AG04449 (cell line): ENCODE data around the gene ZNF738.
"Not testable (repeated sequence)": the region's sequence is repeated elsewhere in the genome, so short reads cannot be mapped to it uniquely, and the experiment has no call there.

Source experiments
- CTCF ChIA-PET: fragments of 350-600 bp; formaldehyde crosslinking; extraction: SDS; loops from one replicate; lab custom pipeline; 2021; ENCODE audit warnings: antibody characterized with exemption; lab: Yijun Ruan, JAX
- POLR2A ChIA-PET: fragments of 400-600, 350-600 bp; formaldehyde crosslinking; extraction: SDS; loops from one replicate; lab custom pipeline; 2020; ENCODE audit warnings: antibody characterized with exemption, inconsistent platforms; lab: Yijun Ruan, JAX
- DNase-seq: peaks from one replicate; pipeline ENCODE4 v3.0.0-alpha.2; 2010; ENCODE audit warnings: low read depth, low spot score
- H3K4me3 ChIP-seq: 2 replicates; pipeline ENCODE4 v1.5.1; 2011; ENCODE audit warnings: low read depth, mild to moderate bottlenecking, control low read depth, low read length
- TF ChIP-seq, protein P1 (sequence below): IDR thresholded peaks from one replicate; pipeline ENCODE4 v1.5.1; 2011; ENCODE audit warnings: mild to moderate bottlenecking, moderate library complexity, low read length, control low read depth, inconsistent platforms; ENCODE audit not compliant: insufficient read depth; ENCODE audit errors: missing control alignments

The ZNF738 gene

DNA sequence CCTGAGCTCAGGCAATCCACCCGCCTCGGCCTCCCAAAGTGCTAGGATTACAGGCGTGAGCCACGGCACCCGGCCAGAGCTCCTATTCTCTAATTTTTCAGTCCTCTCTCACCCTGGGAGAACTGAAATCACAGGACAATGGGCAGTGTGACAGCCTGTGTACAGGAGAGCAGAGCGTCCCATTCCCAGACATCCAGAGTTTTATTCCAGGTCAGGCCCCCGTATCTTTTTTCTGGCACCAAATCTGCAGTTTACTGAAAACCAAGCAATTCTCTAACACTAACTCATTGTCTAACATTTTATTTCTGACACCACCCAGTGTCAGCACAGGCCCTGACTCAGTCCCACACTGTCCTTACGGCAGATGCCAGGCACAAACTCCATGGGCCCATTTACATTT lies 36.3 kb upstream of the ZNF738 start:
- CTCF ChIA-PET, result no interaction called here
- no peak for DNase-seq
- TF ChIP-seq, protein P1, sequence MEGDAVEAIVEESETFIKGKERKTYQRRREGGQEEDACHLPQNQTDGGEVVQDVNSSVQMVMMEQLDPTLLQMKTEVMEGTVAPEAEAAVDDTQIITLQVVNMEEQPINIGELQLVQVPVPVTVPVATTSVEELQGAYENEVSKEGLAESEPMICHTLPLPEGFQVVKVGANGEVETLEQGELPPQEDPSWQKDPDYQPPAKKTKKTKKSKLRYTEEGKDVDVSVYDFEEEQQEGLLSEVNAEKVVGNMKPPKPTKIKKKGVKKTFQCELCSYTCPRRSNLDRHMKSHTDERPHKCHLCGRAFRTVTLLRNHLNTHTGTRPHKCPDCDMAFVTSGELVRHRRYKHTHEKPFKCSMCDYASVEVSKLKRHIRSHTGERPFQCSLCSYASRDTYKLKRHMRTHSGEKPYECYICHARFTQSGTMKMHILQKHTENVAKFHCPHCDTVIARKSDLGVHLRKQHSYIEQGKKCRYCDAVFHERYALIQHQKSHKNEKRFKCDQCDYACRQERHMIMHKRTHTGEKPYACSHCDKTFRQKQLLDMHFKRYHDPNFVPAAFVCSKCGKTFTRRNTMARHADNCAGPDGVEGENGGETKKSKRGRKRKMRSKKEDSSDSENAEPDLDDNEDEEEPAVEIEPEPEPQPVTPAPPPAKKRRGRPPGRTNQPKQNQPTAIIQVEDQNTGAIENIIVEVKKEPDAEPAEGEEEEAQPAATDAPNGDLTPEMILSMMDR, result no peak
- POLR2A ChIA-PET, result no interaction called here
- no peak overlapping the region for H3K4me3 ChIP-seq

DNA sequence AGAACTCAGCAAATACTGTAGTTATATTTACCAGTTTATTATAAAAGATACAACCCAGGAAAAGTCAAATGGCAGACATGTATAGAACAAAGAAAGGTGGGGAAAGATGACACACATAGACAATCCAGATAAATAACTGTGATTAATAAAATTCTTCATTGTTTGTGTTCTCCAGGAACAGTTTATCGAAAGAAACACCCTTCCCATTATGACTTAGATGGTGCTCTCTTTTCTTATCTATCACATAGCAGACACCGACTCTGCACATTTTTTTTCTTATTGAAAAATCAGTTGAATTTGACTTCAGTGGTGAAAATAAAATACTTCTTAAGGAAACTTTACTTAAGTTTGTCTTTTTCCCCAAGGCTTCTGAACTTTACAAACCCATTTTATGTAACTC lies 35.8 kb upstream of the ZNF738 start:
- TF ChIP-seq, protein P1, result no peak
- ChIA-PET POLR2A (no interaction called here), CTCF (no interaction called here)
- no peak overlapping the region for H3K4me3 ChIP-seq
- no peak for DNase-seq

DNA sequence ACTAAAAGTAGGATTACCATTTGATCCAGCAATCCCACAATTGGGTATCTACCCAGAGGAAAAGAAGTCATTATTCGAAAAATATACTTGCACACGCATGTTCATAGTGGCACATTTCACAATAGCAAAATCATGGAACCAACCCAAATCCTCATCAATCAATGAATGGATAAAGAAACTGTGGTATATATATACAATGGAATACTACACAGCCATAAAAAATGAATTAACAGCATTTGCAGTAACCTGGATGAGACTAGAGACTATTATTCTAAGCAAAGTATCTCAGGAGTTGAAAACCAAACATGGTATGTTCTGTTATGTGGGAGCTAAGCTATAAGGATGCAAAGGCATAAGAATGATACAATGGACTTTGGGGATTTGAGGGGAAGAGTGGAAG lies 32.6 kb upstream of the ZNF738 start:
- ChIA-PET CTCF (no interaction called here), POLR2A (no interaction called here)
- TF ChIP-seq, protein P1, result no peak
- no peak overlapping the region for H3K4me3 ChIP-seq
- DNase-seq, result no peak

DNA sequence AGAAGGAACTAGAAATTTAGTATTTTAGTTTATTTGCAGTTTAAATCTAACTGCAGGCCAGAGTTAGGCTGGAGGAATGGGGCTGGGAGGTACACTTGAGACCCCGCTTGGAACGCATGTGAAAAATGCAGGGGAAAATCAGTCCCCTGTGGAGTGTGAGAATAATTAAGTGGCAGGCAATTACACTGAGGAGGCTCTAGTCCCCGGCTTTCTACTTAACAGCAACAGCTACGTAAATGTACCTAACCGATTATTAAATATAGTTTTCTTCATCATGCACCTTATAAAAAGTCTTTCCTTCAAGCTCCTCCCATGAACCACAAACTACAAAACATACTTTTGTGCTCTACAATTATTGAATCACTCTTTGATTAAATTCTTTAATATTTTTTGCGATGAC lies 30.4 kb upstream of the ZNF738 start:
- POLR2A ChIA-PET, result interaction anchor here (0.7 to 1.7 kb wide), 5 partner anchors 20 to 904 kb away, joined by 3 to 11 read pairs (median 4); partner anchors contain the start of genes ZNF493 and ZNF738
- peak overlapping the region; percentile 95 for H3K4me3 ChIP-seq
- CTCF ChIA-PET, result no interaction called here
- no peak for DNase-seq
- TF ChIP-seq, protein P1, result no peak

DNA sequence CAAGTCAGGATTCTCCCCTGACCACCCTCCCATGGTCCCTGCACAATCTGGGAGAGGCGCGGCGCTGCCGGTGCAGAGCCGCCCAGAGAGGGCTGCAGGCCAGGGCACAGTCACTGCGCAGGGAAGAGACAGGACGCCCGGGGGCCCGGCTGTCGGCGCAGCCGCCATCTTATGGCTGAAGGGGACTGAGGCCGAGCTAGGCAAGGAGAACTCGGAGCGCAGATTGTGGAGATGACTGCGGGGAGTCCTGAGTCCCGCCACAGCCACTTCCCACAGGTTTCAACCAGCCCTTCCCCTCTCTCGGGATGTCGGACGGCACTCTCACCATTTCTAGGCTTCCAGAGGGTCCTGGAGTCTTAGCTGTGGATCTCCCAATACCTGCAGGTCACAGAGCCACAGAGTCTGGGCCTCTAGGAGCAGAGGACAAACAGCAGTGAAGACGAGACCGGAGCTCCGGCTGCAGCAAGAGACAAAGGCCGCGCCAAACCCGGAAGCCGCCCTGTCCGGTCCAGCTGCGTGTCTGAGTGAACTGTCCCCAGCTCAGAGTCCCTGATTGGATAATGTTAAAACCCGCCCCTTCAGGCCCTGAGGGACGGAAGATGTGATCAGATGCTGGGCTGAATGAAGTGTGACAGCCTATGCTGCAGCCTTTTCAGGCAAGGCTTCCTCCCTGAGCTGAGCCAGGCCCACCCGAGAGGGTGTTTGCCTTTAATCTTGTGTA lies 29.8 kb upstream of the ZNF738 start, which contains the start of gene ZNF708:
TSS of gene ZNF708 (minus strand) at position 526 of the 721 bp plus-strand sequence. CDS start at position 328, 198 bp downstream.
- peak; percentile 57 for DNase-seq
- ChIA-PET CTCF (interaction anchor here (1.4 kb wide), 1 partner anchor 30 kb away, joined by 3 read pairs; the partner anchor contains the start of gene ZNF738), POLR2A (interaction anchor here (0.7 to 1.7 kb wide), 9 partner anchors 19 to 905 kb away, joined by 3 to 11 read pairs (median 4); partner anchors contain the start of genes ZNF429, ZNF430, ZNF493 and ZNF626)
- peak within 1 kb of the TSS; percentile 95 for H3K4me3 ChIP-seq
- TF ChIP-seq, protein P1, result no peak

DNA sequence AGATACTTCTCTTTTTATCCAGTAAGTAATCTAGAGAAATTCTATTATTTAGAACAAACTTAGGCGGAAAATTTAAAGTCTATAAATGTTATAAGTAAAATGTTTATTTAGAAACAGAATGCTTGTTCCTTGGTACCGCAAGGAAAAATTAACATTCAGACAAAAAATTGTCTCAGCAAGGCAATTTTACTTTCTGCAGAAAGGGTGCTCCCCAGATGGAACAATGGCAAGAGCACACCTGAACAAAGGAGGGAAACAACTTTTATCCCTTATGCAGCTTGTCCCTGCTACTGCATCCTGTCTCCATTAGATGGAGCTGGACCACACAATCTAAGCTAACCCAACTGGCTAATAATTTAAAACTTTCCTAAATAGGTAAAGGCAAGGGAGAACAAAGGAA lies 23.1 kb upstream of the ZNF738 start:
- H3K4me3 ChIP-seq, result no peak overlapping the region
- ChIA-PET CTCF (no interaction called here), POLR2A (no interaction called here)
- DNase-seq, result no peak
- TF ChIP-seq, protein P1, result no peak

DNA sequence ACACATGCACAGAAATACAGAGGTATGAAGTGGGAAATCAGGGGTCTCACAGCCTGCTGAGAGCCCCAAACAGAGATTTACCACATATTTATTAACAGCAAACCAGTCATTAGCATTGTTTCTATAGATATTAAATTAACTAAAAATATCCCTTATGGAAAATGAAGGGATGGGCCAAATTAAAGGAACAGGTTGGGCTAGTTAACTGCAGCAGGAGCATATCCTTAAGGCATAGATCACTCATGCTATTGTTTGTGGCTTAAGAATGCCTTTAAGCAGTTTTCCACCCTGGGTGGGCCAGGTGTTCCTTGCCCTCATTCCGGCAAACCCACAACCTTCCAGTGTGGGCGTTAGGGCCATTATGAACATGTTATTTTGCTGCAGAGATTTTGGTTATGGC lies 14.0 kb upstream of the ZNF738 start:
- POLR2A ChIA-PET, CTCF ChIA-PET, DNase-seq, H3K4me3 ChIP-seq: not testable (repeated sequence)
